Muscle of leg (tissue), 11 donors: ENCODE results near the gene CD63. TPM values are rescaled to one million over a fixed set of nuclear protein-coding genes. Genes with fewer than 3 reads are reported as not detected.

Source experiments
- DNase-seq: peaks from one replicate; pipeline ENCODE4 v3.0.0; 2013
- H3K27ac ChIP-seq: one replicate; pipeline ENCODE4 v1.5.1; 2013; ENCODE audit warnings: mild to moderate bottlenecking, low read length, control low read depth
- H3K27me3 ChIP-seq: one replicate; pipeline ENCODE4 v1.6.1; 2013; ENCODE audit warnings: low read length; ENCODE audit not compliant: control insufficient read depth, insufficient read depth
- H3K36me3 ChIP-seq: one replicate; pipeline ENCODE4 v1.6.1; 2013; ENCODE audit warnings: low read length; ENCODE audit not compliant: control insufficient read depth, insufficient read depth
- H3K4me1 ChIP-seq: one replicate; pipeline ENCODE4 v1.6.1; 2013; ENCODE audit warnings: low read length; ENCODE audit not compliant: control insufficient read depth, insufficient read depth
- H3K4me3 ChIP-seq: one replicate; pipeline ENCODE4 v1.5.1; 2013; ENCODE audit warnings: low read length, control low read depth
- H3K9me3 ChIP-seq: replicated peaks from 2 replicates; pipeline ENCODE4 v1.6.1; 2013; ENCODE audit warnings: low read depth, low read length; ENCODE audit not compliant: control insufficient read depth
- WGBS: methylation state at CpG from one replicate; pipeline ENCODE4 v1.1.5; 2013; ENCODE audit warnings: missing lambda C conversion rate; ENCODE audit not compliant: insufficient coverage; 5-methylcytosine and 5-hydroxymethylcytosine counted together
- polyA plus RNA-seq, 8 donors: library from polyadenylated mRNA; unstranded; fragments of 120-200 nt; gene quantifications; one replicate each; pipeline versions ENCODE4 v1.2.1 to v1.2.3, GENCODE V29; 2013; ENCODE audit warnings: inconsistent platforms in 1 of 8, low replicate concordance in 1 of 8; ENCODE audit not compliant: insufficient read length in 8 of 8, insufficient read depth in 1 of 8
- total RNA-seq: library from RNA; stranded (reverse); fragments of 120-200 nt; gene quantifications from one replicate; pipeline ENCODE4 v1.2.4, GENCODE V29; 2013

The CD63 gene
- total and polyA plus RNA-seq, 9 donors: 751 to 916 (median 868) TPM

DNA sequence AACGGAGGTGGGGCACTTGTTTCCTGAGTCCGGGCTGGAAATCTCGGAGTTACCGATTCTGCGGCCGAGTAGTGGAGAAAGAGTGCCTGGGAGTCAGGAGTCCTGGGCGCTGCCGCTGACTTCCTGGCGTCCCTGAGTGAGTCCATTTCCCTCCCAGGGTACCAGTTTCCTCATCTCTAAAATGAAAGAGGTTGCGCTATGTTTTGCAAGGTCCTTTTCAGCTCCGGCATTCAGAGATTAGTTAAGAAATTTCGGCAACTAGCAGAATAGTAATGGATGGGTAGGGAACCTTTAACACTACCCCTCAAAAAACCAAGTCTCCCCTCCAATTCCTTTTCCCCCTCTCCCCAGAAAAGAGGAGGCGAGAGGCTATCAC is 12.2 kb downstream of the CD63 start:
- Histone ChIP-seq H3K4me3 (peak overlapping the region; percentile 72), H3K27ac (peak overlapping the region; percentile 97), H3K4me1 (peaks cover 71% of the 10 kb centered on the region), H3K9me3 (no peaks in the 10 kb centered on the region), H3K36me3 (peaks cover 19% of the 10 kb centered on the region), H3K27me3 (no peaks in the 10 kb centered on the region)
- DNase-seq: no peak
- 0% methylated on average over 7 of the region's 13 CpGs for WGBS

DNA sequence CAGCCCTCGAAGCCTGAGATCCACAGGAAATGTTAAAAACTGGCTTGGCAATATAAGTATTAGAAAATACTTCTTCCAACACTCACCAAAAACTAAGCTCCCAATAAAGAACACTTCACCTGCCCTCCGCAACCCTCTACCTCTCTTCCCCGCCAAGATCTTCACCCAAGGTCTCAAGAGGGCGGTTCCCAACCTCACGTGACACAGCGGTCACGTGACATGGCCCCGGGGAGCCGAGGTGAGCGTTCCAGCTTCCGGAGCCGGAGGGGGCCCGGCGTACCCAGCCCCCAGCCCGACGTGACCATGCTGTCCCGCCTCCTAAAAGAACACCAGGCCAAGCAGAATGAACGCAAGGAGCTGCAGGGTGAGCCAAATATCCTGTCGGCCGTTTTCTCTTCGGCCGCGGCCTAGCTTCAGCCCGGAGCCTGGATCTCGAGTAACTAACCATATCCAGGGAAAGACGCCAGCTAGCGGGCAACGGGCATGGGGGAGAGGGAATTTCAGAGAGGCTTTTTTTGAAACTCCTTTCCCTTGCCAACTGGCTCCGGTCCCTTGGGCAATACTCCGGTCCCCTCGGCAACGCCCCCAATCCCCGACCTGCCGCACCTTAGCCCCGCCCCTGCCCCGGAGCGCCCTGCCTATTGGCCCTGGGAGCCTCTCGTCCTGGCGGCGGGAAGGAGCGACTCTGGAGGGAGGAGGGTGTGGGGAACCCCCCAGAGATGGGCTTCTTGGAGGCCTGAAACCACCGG is 12.8 kb downstream of the CD63 start, which contains the start of gene BLOC1S1:
BLOC1S1 (plus strand) TSS at position 214 of the 749 bp plus-strand sequence; CDS start at position 220, 6 bp downstream.
- DNase-seq: peak; percentile 96
- H3K36me3 ChIP-seq: peaks cover 14% of the 10 kb centered on the region
- peak within 1 kb of the TSS; percentile 97 for H3K27ac ChIP-seq
- no peaks in the 10 kb centered on the region for H3K27me3 ChIP-seq
- H3K4me1 ChIP-seq: peaks cover 65% of the 10 kb centered on the region
- H3K4me3 ChIP-seq: peak within 1 kb of the TSS; percentile 72
- H3K9me3 ChIP-seq: no peaks in the 10 kb centered on the region
- WGBS: 0% methylated on average over 22 of the region's 42 CpGs

DNA sequence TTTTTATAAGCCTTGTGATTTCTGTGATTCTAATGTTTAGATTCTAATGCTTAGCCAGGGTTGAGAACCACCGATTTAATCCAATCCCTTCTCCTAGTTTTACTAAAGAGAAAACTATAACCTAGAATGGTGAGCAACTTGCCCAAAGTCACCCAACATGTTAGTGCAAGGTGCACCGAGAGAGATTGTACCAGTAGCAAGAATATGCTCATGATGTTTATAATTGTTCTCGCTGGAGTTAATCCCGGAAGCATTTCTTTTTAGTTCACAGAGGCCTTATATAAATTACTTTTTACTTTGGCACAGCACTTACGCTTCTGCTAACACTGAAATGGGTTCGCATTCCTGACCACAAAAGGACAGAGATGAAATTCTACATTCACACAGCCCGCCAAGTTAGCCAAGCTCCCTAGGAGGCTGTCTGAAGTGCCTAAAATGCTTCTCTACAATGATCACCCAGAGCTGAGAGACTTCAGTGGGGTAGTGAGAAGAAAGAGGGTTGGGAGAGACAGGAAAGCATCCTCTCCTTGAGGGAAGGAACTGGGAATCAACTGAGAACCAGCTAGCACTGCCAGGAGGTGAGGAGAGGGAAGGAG is 13.5 kb downstream of the CD63 start:
- H3K9me3 ChIP-seq: no peaks in the 10 kb centered on the region

DNA sequence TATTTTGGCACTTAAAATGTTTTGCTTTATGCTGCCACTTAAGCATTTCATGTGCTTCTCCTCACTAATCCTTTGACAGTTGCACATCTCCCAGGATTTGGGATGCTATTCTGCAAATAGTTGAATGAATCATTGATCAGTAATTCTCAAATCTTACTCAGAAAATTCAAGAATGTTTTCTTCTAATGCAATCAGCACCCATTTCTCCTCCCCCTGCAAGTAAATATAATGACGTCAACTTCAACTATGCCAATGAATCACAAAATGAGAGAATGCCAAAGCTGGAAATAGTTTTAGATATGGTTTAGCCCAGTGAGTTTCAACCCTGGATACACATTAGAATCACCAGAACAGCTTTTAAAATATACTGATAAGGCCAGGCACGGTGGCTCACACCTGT is 15.1 kb downstream of the CD63 start:
- Histone ChIP-seq H3K4me1 (peaks cover 53% of the 10 kb centered on the region), H3K27me3 (peaks cover 6% of the 10 kb centered on the region), H3K36me3 (peaks cover 4% of the 10 kb centered on the region), H3K4me3 (no peak overlapping the region), H3K27ac (no peak overlapping the region), H3K9me3 (no peaks in the 10 kb centered on the region)
- DNase-seq: no peak
- WGBS: 100% methylated on average over 1 of the region's 2 CpGs

More for the DNA sequence above, 13.5 kb downstream of the CD63 start:
- Histone ChIP-seq H3K4me3 (peak overlapping the region; percentile 72), H3K27me3 (no peaks in the 10 kb centered on the region), H3K4me1 (peaks cover 58% of the 10 kb centered on the region), H3K36me3 (peaks cover 13% of the 10 kb centered on the region), H3K27ac (peak overlapping the region; percentile 97)
- 80% methylated on average over 3 of the region's 7 CpGs for WGBS
- no peak for DNase-seq

DNA sequence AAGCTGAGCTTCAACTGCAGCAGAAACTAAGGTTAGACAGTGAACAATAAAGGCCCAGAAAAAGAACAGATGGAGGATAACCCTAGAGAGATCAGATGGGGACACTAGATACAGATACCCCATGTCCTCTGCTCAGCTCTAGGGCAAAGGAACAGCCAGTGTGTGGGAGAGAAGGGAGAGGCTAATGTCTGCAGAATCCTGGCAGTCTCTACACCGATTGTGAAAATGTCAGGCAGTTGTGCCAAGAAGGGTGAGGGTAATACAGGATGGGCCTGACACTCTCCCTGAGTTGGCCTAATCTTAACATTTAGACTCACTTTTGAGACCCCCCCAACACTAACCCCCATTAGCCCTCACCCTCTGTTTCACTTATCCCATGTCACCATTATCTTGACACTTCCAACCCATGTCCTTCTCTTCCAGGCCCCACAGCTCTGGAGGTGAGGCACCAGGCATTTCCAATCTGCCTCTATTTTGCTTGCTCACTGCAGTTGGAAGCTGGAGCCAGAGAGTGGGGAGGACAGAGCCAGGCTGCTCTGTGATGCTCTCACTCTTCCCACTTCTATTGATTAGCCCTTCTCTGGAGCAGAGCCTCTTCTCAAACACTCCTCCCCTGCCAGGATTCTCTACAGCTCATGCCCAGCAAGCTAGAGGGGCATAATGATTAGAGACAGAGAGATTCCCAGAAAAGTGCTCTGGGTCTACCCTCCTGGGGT is 16.0 kb downstream of the CD63 start:
- Histone ChIP-seq H3K9me3 (no peaks in the 10 kb centered on the region), H3K27me3 (peaks cover 8% of the 10 kb centered on the region), H3K36me3 (no peaks in the 10 kb centered on the region), H3K4me1 (peaks cover 52% of the 10 kb centered on the region), H3K27ac (peak overlapping the region; percentile 74), H3K4me3 (no peak overlapping the region)
- DNase-seq: no peak
- WGBS: no CpG with 5 or more reads among the region's 1 CpG

DNA sequence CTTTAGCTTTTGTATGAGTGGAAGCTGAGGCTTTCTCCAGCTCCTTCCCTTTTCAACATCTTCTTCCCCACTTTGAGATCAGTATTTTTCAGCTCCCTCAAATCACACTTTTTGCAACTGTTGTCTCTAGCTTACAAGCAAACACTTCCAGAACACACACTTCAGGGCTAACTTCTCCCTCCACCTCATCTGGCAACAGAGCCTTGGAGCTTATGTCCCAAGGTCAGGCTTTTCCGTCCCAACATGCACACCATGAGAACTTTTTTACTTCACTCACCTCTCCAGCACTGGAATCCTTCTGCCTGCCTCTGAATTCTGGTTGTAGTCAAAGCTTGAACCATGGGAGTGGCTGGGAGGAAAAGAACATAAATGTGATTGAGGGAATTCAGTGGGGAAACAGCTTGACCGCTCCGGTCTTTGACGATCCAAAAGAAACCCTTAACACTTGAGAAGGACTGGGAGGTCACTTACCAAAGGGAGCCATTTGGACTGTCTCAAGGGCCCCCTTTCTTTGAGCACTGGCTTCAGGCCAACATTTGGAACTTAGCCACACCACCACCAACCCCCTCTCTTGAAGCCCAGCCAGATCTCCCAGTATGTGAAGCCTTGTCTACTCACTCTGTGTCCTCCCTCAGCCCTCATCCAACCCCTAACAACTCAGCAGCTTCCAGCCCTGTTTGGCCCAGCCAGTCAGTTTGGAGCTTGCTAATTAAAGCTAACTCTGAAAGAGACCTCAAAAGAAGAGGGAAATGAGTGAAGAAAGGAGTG is 16.8 kb downstream of the CD63 start:
- H3K36me3 ChIP-seq: no peaks in the 10 kb centered on the region
- DNase-seq: peak; percentile 78
- peak overlapping the region; percentile 29 for H3K4me3 ChIP-seq
- peak overlapping the region; percentile 74 for H3K27ac ChIP-seq
- WGBS: 32% methylated on average over 4 of the region's 4 CpGs
- peaks cover 48% of the 10 kb centered on the region for H3K4me1 ChIP-seq
- H3K27me3 ChIP-seq: peaks cover 14% of the 10 kb centered on the region
- no peaks in the 10 kb centered on the region for H3K9me3 ChIP-seq

DNA sequence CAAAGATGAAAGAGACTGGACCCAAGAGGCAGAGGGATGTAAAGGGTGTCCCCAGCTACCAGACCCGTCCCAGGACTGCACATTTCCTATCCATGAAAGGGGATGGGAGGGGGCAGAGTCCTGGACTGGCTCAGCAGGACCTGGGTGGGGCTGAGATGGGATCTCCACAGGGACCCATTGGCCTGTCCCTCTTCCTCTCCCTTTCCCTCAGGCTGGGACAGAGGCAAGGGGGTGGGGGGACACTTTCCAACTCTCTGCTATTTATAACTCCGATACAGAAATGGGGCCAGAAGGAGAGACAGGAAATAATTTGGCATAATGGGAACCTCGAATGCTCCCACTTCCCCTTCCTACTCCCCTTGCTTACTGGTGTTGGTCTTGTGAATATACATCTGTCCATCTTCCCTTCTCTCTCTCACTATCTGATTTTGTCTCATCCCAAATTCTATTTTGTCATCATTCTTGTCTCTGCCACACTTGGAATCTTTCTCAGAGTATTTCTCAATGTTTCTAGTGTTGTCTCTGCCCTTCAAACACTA is 20.0 kb downstream of the CD63 start:
- WGBS: no CpG with 5 or more reads among the region's 3 CpGs
- H3K27me3 ChIP-seq: peaks cover 16% of the 10 kb centered on the region
- H3K4me1 ChIP-seq: peaks cover 61% of the 10 kb centered on the region
- no peaks in the 10 kb centered on the region for H3K9me3 ChIP-seq
- peak overlapping the region; percentile 77 for H3K27ac ChIP-seq
- no peaks in the 10 kb centered on the region for H3K36me3 ChIP-seq
- peak overlapping the region; percentile 86 for H3K4me3 ChIP-seq
- DNase-seq: peak; percentile 60

DNA sequence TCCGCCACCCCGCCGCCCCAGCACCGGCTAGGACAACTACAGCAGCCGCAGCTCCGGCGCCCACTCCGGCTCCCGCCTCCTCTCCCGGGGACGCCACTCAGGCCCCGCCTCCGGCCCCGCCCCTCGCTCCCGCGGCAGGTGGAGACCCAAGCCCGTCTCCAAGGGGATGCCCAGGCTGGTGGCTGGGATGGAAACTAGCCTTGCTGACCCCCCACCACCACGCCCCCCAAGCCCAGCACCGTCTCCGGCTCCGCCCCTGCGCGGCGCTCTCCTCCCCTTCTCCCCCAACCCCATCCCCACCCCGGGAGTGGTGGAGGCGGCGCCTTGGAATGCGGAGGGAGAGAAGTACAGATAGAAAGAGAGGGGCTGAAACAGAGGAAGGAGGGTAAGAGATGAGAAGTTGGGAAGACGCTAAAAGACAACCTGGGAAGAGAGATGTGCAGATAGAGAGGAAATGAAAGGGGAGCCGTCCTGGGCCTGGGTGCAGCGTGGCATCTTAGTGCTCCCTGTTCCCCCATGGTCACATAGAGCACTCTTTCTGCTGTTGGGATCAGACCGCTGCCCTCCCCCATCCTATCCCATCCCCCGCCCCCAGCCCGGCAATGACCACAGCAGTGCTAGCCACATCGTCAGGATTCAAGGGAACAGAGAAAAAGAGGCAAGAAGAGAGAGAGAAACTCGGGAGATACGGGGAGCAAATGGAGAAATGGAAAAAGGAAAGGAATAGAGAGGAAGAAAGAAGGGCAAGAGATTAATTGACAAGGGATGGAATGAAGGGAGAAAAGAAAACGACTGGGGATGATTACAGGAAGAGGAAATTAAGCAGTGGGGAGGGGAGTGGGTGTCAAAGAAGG is 20.7 kb downstream of the CD63 start, which contains the start of gene ITGA7:
ITGA7 (minus strand) TSS at position 64 of the 854 bp plus-strand sequence. CDS start 222 bp downstream, outside the sequence.
- WGBS: 0% methylated on average over 18 of the region's 39 CpGs
- peak within 1 kb of the TSS; percentile 86 for H3K4me3 ChIP-seq
- peaks cover 66% of the 10 kb centered on the region for H3K4me1 ChIP-seq
- H3K27ac ChIP-seq: peak within 1 kb of the TSS; percentile 94
- peaks cover 16% of the 10 kb centered on the region for H3K27me3 ChIP-seq
- H3K9me3 ChIP-seq: no peaks in the 10 kb centered on the region
- H3K36me3 ChIP-seq: no peaks in the 10 kb centered on the region
- DNase-seq: peak; percentile 85

DNA sequence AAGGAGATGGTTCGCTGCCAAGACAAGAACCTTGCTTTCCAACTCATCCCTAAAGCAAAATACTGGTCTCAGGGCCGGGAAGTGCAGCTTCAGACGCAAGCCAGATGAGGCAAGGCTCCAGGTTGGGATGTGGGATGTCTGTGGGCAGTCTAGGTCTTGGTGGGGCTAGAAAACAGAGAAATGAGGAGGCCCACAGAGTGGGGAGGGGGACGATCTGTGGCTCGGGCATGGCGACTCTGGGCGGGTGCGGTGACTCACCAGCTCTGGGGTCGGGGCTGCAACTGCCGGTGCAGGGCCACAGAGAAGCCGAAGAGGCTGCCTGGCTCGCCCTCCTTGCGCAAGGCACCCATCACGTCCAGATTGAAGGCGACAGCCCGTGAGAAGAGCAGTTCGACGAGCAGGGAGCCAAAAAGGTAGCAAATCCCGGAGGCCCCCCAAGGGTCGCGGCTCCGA is 21.6 kb downstream of the CD63 start:
- Histone ChIP-seq H3K27ac (peak overlapping the region; percentile 94), H3K4me1 (peaks cover 69% of the 10 kb centered on the region), H3K36me3 (peaks cover 6% of the 10 kb centered on the region), H3K27me3 (peaks cover 16% of the 10 kb centered on the region), H3K4me3 (peak overlapping the region; percentile 86), H3K9me3 (no peaks in the 10 kb centered on the region)
- no peak for DNase-seq
- 4% methylated on average over 21 of the region's 22 CpGs for WGBS
